GM11168 (cell line): Measurements from ENCODE around the gene CTDNEP1.

Experiments used
- in situ Hi-C: fragments of 300-500 bp; cut with MboI; formaldehyde crosslinking; loops from one replicate; pipeline ENCODE4 v1.12.0; 2022; ENCODE audit warnings: low sequenced_read_pairs; ENCODE audit not compliant: unreplicated experiment

Gene CTDNEP1

GRCh38 chr17:7219229-7219811, 32.2 kb downstream of the CTDNEP1 start:
- in situ Hi-C loops: no loop called here

GRCh38 chr17:7218758-7219157, 32.8 kb downstream of the CTDNEP1 start:
- in situ Hi-C loops: no loop called here

- in situ Hi-C loops: no loop called here
Measured at GRCh38 chr17:7218166-7218565, 33.4 kb downstream of the CTDNEP1 start.

GRCh38 chr17:7217113-7217987, 34.2 kb downstream of the CTDNEP1 start:
- in situ Hi-C loops: no loop called here

GRCh38 chr17:7216242-7217112, 35.1 kb downstream of the CTDNEP1 start:
- in situ Hi-C loops: no loop called here

GRCh38 chr17:7215652-7216180, 35.8 kb downstream of the CTDNEP1 start:
- in situ Hi-C loops: no loop called here

GRCh38 chr17:7215136-7215638, 36.3 kb downstream of the CTDNEP1 start:
- in situ Hi-C loops: no loop called here

GRCh38 chr17:7214300-7215135, 37.0 kb downstream of the CTDNEP1 start:
- in situ Hi-C loops: no loop called here

GRCh38 chr17:7213895-7214299, 37.6 kb downstream of the CTDNEP1 start:
- in situ Hi-C loops: no loop called here

GRCh38 chr17:7211491-7212273, 39.9 kb downstream of the CTDNEP1 start:
- in situ Hi-C loops: no loop called here

- in situ Hi-C loops: no loop called here
Measured at GRCh38 chr17:7208754-7209460, 42.6 kb downstream of the CTDNEP1 start.

- in situ Hi-C loops: no loop called here
Measured at GRCh38 chr17:7208027-7208571, 43.4 kb downstream of the CTDNEP1 start.

- in situ Hi-C loops: no loop called here
Measured at GRCh38 chr17:7207120-7208001, 44.2 kb downstream of the CTDNEP1 start.

GRCh38 chr17:7205561-7205960, 46.0 kb downstream of the CTDNEP1 start:
- in situ Hi-C loops: no loop called here

GRCh38 chr17:7204828-7205461, 46.6 kb downstream of the CTDNEP1 start:
- in situ Hi-C loops: no loop called here

- in situ Hi-C loops: no loop called here
Measured at GRCh38 chr17:7204336-7204735, 47.2 kb downstream of the CTDNEP1 start.
